ENCODE data around the gene ISX.

Gene ISX

GRCh38 chr22:35114131-35114980, 48.4 kb downstream of the ISX start:
- Histone ChIP-seq H4K20me1 (ENCODE audit: control insufficient read depth, insufficient read depth, low read depth, low read length) (no peaks in the 10 kb centered on the region), H3K27ac (ENCODE audit: low read depth, low read length) (no peak overlapping the region), H3K4me1 (ENCODE audit: control insufficient read depth, low read length) (peaks cover 32% of the 10 kb centered on the region), H3K9me3 (ENCODE audit: control insufficient read depth, insufficient read depth, low read length) (no peaks in the 10 kb centered on the region), H3K79me2 (ENCODE audit: control insufficient read depth, low read length) (no peaks in the 10 kb centered on the region), H3K4me2 (ENCODE audit: low read length) (peak overlapping the region; percentile 37; the same call in 1 of the 2 replicates), H3K36me3 (ENCODE audit: control insufficient read depth, low read length) (no peaks in the 10 kb centered on the region), H3K4me3 (ENCODE audit: low read length) (no peak overlapping the region), H3K9me2 (replicated peaks; ENCODE audit: control insufficient read depth, low read length) (no peaks in the 10 kb centered on the region), H3F3A (ENCODE audit: control insufficient read depth, insufficient read depth) (no peaks in the 10 kb centered on the region), H3K27me3 (ENCODE audit: control insufficient read depth, low read length) (no peaks in the 10 kb centered on the region)
- TF ChIP-seq EZH2phosphoT487 (IDR thresholded peaks at IDR 0.05; ENCODE audit: borderline replicate concordance, low read length): no peak
- no peak for TF ChIP-seq CTCF (IDR thresholded peaks at IDR 0.05; ENCODE audit: low read depth, low read length, poor library complexity, severe bottlenecking)

DNA sequence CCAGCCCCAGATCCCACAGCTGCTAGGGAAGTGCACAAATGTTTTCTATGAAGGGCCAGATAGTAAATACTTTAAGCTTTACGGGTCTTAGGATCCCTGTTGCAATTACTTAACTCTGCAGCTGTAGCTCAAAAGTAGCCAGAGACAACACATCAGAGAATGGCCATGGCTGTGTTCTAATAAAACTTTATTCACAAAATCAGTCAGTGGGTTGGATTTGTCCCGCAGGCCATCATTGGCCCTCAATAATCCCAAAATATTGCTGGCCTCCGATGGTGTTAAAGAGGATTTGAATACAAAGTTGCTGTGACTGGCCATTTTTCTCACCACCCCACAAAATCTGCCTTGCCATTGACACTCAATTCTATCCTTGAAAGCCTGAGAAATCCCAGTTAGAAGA, 49.6 kb downstream of the ISX start:
- TF ChIP-seq EZH2phosphoT487 (IDR thresholded peaks at IDR 0.05; ENCODE audit: borderline replicate concordance, low read length) (no peak), CTCF (IDR thresholded peaks at IDR 0.05; ENCODE audit: low read depth, low read length, poor library complexity, severe bottlenecking) (no peak)
- Histone ChIP-seq H3K79me2 (ENCODE audit: control insufficient read depth, low read length) (no peaks in the 10 kb centered on the region), H4K20me1 (ENCODE audit: control insufficient read depth, insufficient read depth, low read depth, low read length) (no peaks in the 10 kb centered on the region), H3F3A (ENCODE audit: control insufficient read depth, insufficient read depth) (no peaks in the 10 kb centered on the region), H3K4me3 (ENCODE audit: low read length) (no peak overlapping the region), H3K4me1 (ENCODE audit: control insufficient read depth, low read length) (peaks cover 44% of the 10 kb centered on the region), H3K9me2 (replicated peaks; ENCODE audit: control insufficient read depth, low read length) (no peaks in the 10 kb centered on the region), H3K4me2 (ENCODE audit: low read length) (no peak overlapping the region), H3K27ac (ENCODE audit: low read depth, low read length) (no peak overlapping the region), H3K36me3 (ENCODE audit: control insufficient read depth, low read length) (no peaks in the 10 kb centered on the region), H3K27me3 (ENCODE audit: control insufficient read depth, low read length) (no peaks in the 10 kb centered on the region), H3K9me3 (ENCODE audit: control insufficient read depth, insufficient read depth, low read length) (no peaks in the 10 kb centered on the region)

- Histone ChIP-seq H3K4me1 (ENCODE audit: control insufficient read depth, low read length) (peaks cover 48% of the 10 kb centered on the region), H3K79me2 (ENCODE audit: control insufficient read depth, low read length) (no peaks in the 10 kb centered on the region), H3K9me3 (ENCODE audit: control insufficient read depth, insufficient read depth, low read length) (no peaks in the 10 kb centered on the region), H3F3A (ENCODE audit: control insufficient read depth, insufficient read depth) (no peaks in the 10 kb centered on the region), H3K27me3 (ENCODE audit: control insufficient read depth, low read length) (no peaks in the 10 kb centered on the region), H3K27ac (ENCODE audit: low read depth, low read length) (no peak overlapping the region), H3K9me2 (replicated peaks; ENCODE audit: control insufficient read depth, low read length) (no peaks in the 10 kb centered on the region), H3K4me2 (ENCODE audit: low read length) (no peak overlapping the region), H4K20me1 (ENCODE audit: control insufficient read depth, insufficient read depth, low read depth, low read length) (no peaks in the 10 kb centered on the region), H3K4me3 (ENCODE audit: low read length) (no peak overlapping the region), H3K36me3 (ENCODE audit: control insufficient read depth, low read length) (no peaks in the 10 kb centered on the region)
- TF ChIP-seq EZH2phosphoT487 (IDR thresholded peaks at IDR 0.05; ENCODE audit: borderline replicate concordance, low read length) (no peak), CTCF (IDR thresholded peaks at IDR 0.05; ENCODE audit: low read depth, low read length, poor library complexity, severe bottlenecking) (no peak)
Measured at GRCh38 chr22:35116269-35116668, 50.3 kb downstream of the ISX start.

All from DOHH2 (cell line).